Ascending aorta (tissue), 2 donors: ENCODE measurements around the gene MCTP2. TPM values are rescaled to one million over a fixed set of nuclear protein-coding genes. Genes with fewer than 3 reads are reported as not detected.

ENCODE experiments used
- DNase-seq, 2 donors: peaks; one replicate each; pipeline ENCODE4 v3.0.0-alpha.2; 2019; ENCODE audit warnings: low spot score in 2 of 2
- H3K27ac ChIP-seq, 2 donors: fragments of 200-600 bp; sonication (generic); one replicate each; pipeline ENCODE4 v1.5.1; 2016 to 2017; ENCODE audit warnings: mild to moderate bottlenecking in 1 of 2
- H3K27me3 ChIP-seq: fragments of 200-600 bp; sonication (generic); one replicate; pipeline ENCODE4 v1.5.1; 2017
- H3K36me3 ChIP-seq, 2 donors: fragments of 200-600 bp; sonication (generic); one replicate each; pipeline ENCODE4 v1.5.1; 2016
- H3K4me1 ChIP-seq, 2 donors: fragments of 200-600 bp; sonication (generic); one replicate each; pipeline ENCODE4 v1.5.1; 2016 to 2017; ENCODE audit warnings: mild to moderate bottlenecking in 1 of 2
- H3K4me3 ChIP-seq, 2 donors: fragments of 200-600 bp; sonication (generic); one replicate each; pipeline ENCODE4 v1.5.1; 2016 to 2017; ENCODE audit warnings: mild to moderate bottlenecking in 1 of 2
- H3K9me3 ChIP-seq, 2 donors: fragments of 200-600 bp; sonication (generic); one replicate each; pipeline ENCODE4 v1.5.1; 2016
- intact Hi-C: fragments of 100-400 bp; cut with DNase I; formaldehyde crosslinking; loops from one replicate; pipeline ENCODE4 v1.15.1; 2023
- total RNA-seq: library from RNA; depleted of rRNA; stranded (reverse); fragments of >200 nt; gene quantifications from one replicate; pipeline ENCODE4 v1.1.0, GENCODE V29; 2016
- TF ChIP-seq, protein P1 (sequence below), 3 experiments: fragments of 200-600 bp in 2 of 3; fragments of 450-650 bp in 1 of 3; sonication (generic) in 2 of 3; IDR thresholded peaks; one replicate each; pipeline ENCODE4 v1.5.1; 2016 to 2019; ENCODE audit warnings: antibody characterized with exemption in 3 of 3, mild to moderate bottlenecking in 1 of 3, moderate library complexity in 1 of 3

The MCTP2 gene
- total RNA-seq, 1 donor from 2014 or later: 25.5 TPM

DNA sequence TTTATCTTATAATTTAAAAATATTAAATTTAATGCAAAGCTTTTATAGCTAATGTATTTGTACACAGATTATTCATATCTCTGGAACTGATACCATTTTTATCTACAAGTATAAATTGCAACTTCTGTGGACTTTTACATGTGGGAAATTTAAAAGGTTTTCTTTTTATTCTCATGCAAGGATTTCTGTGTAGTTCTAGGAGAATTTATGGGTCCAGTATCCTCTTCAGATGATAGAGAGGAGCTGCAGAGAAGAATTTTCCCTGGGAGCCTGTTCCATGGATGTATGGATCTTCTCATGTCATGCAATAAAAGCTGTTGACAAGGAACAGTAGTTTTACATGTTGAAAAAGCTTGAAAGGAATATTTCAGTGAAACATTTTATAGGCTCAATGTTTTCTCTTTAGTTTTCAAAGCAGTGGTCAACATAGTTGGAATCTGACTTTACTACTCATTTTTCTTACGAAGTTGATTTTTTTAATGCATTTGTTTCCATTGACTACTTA lies 119.7 kb downstream of the MCTP2 start:
- Histone ChIP-seq H3K4me1 (no peaks in the 10 kb centered on the region), H3K4me3 (no peak overlapping the region), H3K27me3 (no peaks in the 10 kb centered on the region), H3K9me3 (no peaks in the 10 kb centered on the region), H3K36me3 (no peaks in the 10 kb centered on the region), H3K27ac (no peak overlapping the region)
- intact Hi-C loops: no loop called here
- TF ChIP-seq, protein P1, sequence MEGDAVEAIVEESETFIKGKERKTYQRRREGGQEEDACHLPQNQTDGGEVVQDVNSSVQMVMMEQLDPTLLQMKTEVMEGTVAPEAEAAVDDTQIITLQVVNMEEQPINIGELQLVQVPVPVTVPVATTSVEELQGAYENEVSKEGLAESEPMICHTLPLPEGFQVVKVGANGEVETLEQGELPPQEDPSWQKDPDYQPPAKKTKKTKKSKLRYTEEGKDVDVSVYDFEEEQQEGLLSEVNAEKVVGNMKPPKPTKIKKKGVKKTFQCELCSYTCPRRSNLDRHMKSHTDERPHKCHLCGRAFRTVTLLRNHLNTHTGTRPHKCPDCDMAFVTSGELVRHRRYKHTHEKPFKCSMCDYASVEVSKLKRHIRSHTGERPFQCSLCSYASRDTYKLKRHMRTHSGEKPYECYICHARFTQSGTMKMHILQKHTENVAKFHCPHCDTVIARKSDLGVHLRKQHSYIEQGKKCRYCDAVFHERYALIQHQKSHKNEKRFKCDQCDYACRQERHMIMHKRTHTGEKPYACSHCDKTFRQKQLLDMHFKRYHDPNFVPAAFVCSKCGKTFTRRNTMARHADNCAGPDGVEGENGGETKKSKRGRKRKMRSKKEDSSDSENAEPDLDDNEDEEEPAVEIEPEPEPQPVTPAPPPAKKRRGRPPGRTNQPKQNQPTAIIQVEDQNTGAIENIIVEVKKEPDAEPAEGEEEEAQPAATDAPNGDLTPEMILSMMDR (IDR thresholded peaks at IDR 0.05): no peak
- DNase-seq: no peak

DNA sequence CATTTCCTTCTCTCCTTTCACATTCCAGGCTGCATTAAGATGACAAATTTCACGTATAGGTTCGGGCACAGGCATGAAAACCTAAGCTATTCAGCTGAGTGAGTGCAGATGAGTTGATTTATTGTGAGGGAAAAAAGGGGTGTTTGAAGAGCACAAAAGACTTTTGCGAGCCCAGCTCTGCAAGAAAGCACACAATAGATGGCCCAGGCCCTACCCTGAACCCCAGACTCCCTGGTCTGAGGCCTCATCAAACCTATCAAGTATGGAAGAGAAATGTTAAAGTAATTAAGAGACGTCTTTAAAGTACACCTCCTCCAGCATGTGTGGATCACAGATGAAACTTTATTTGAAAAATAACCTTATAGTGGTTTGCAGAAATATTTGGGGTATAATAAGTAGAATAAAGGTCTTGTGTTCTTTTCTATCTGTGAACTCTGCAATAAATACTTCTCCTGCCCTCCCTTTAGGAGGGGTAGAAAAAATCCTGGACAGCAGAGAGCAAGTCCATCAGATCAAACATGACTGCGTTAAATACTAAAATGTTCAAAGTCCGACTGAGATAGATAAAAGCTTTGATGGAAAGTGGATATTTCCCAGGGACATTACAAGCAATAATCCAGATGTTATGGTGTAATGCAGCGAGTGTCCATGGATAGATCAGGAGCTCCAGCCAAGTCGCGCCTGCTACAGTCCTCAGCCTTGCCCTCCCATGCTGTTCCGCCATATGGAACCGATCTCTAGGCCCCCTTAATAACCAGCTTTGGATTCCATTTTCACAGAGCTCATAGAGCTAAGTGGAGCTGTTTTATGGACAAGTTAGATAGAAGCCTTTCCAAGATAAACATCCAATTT lies 121.5 kb downstream of the MCTP2 start:
- TF ChIP-seq, protein P1 (IDR thresholded peaks at IDR 0.05): no peak
- Histone ChIP-seq H3K27ac (no peak overlapping the region), H3K4me1 (no peaks in the 10 kb centered on the region), H3K9me3 (no peaks in the 10 kb centered on the region), H3K4me3 (no peak overlapping the region), H3K36me3 (no peaks in the 10 kb centered on the region), H3K27me3 (no peaks in the 10 kb centered on the region)
- intact Hi-C loops: no loop called here
- no peak for DNase-seq

DNA sequence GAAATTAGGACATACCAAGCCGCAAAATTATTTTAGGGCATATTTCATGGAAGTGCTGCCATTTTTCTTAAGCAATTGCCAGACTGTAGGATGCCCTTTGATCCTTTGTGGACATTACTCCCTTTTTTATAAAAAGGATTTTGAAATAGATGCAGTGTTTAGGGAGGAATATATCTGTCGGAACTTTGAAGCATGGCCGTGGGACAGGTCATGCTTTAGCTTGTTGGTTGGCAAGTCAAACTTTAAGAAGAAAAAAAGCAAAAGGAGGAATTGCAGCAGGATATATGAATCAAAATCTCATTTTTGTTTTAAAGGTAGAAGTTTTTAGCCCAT lies 122.1 kb downstream of the MCTP2 start:
- no peaks in the 10 kb centered on the region for H3K36me3 ChIP-seq
- no peak for DNase-seq
- no peaks in the 10 kb centered on the region for H3K4me1 ChIP-seq
- no peaks in the 10 kb centered on the region for H3K9me3 ChIP-seq
- H3K27me3 ChIP-seq: no peaks in the 10 kb centered on the region
- no peak overlapping the region for H3K27ac ChIP-seq
- TF ChIP-seq, protein P1 (IDR thresholded peaks at IDR 0.05): no peak
- intact Hi-C loops: no loop called here
- no peak overlapping the region for H3K4me3 ChIP-seq

DNA sequence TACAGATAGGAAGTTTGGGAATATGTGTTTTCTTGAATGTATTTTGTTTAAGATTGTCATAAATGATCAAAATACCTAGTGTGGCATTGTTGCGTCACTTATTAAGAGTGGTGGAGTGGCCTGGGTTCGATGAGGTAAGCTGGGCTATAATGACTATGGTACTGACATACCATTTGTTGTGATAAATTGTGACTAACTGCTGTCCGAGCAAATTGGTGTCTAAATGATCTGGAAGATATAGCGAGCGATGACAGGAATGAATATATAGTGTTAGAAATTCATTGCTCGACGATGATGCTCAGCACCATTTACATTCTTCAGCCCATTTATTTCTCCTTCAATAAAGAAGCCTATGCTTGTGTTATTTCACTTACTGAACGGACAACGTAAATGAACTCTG lies 123.3 kb downstream of the MCTP2 start:
- H3K4me3 ChIP-seq: no peak overlapping the region
- H3K27ac ChIP-seq: no peak overlapping the region
- TF ChIP-seq, protein P1 (IDR thresholded peaks at IDR 0.05): no peak
- no peaks in the 10 kb centered on the region for H3K36me3 ChIP-seq
- intact Hi-C loops: no loop called here
- no peak for DNase-seq
- no peaks in the 10 kb centered on the region for H3K9me3 ChIP-seq
- no peaks in the 10 kb centered on the region for H3K4me1 ChIP-seq
- no peaks in the 10 kb centered on the region for H3K27me3 ChIP-seq

DNA sequence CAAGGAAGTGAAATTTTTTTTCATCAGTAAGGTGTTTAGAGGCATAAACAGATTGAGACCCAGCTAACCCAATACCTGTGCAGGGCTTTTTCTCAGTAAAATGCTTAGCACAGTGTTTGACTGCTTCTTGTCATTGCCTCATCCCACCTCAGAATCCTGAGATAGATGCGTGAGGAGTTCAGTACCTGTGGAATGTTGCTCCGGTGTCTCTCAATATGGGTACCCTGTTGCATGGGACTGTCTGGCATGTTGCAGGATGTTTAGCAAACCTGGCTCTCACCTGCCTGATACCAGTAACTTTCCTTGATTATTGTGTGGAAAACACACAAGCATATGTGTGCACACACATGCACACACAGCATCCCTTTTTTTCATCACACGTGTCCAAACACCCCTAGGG lies 128.4 kb downstream of the MCTP2 start:
- Histone ChIP-seq H3K27ac (no peak overlapping the region), H3K4me1 (no peaks in the 10 kb centered on the region), H3K4me3 (no peak overlapping the region), H3K9me3 (no peaks in the 10 kb centered on the region), H3K27me3 (no peaks in the 10 kb centered on the region), H3K36me3 (no peaks in the 10 kb centered on the region)
- TF ChIP-seq, protein P1 (IDR thresholded peaks at IDR 0.05): no peak
- DNase-seq: no peak
- intact Hi-C loops: no loop called here
